CD4-positive, alpha-beta T cell treated with Interferon gamma for 1 hour (primary cell): ENCODE results near the gene ARSB.

Source experiments
- DNase-seq: peaks from one replicate; pipeline ENCODE4 v3.0.0-alpha.2; 2020

Gene ARSB

GRCh38 chr5:78829811-78830527, 155.1 kb downstream of the ARSB start:
- no peak for DNase-seq

GRCh38 chr5:78827725-78828124, 157.4 kb downstream of the ARSB start:
- DNase-seq, result no peak

DNA sequence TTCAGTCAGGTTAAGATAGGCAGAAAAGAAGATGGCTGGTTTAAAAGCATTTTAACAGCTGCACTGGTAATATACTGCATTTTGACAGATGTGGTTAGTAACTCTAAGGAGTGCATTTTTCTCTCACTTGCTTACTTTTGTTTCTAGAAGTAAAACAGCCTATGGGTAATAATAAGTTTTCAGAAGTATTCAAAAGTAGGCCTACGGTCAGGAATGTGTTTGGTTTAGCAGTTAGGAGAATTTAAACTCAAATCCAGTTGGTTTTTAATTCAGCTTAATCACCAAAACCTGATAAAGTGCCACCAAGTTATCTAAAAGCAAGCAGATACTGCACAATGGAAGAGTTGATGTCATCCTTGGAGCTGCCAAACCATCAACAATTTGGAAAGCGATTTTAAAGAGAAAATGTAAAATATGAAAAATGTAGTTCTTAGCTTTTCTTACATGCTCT, 160.3 kb downstream of the ARSB start:
- DNase-seq, result no peak

- DNase-seq, result no peak
These were observed 161.9 kb downstream of the ARSB start for GRCh38 chr5:78823196-78823595.

GRCh38 chr5:78821536-78822021, 163.5 kb downstream of the ARSB start:
- no peak for DNase-seq

GRCh38 chr5:78819707-78820106, 165.4 kb downstream of the ARSB start:
- DNase-seq, result no peak

- no peak for DNase-seq
These were observed 165.9 kb downstream of the ARSB start for GRCh38 chr5:78819166-78819565.

- DNase-seq, result no peak
These were observed 168.9 kb downstream of the ARSB start for GRCh38 chr5:78816143-78816765.

GRCh38 chr5:78813906-78814530, 171.1 kb downstream of the ARSB start:
- no peak for DNase-seq

DNA sequence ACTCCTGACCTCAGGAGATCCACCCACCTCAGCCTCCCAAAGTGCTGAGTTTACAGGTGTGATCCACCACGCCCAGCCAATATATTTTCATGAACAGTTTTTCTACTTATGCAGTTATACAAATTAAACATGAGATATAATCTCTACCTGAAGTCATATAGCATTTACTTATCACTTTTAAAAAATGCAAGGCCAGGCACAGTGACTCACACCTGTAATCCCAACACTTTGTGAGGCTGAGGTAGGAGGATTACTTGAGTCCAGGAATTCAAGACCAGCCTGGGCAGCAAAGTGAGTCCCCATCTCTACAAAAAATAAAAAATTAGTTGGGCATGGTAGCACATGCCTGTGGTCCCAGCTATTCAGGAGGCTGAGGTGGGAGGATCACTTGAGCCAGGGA, 171.8 kb downstream of the ARSB start:
- no peak for DNase-seq

DNA sequence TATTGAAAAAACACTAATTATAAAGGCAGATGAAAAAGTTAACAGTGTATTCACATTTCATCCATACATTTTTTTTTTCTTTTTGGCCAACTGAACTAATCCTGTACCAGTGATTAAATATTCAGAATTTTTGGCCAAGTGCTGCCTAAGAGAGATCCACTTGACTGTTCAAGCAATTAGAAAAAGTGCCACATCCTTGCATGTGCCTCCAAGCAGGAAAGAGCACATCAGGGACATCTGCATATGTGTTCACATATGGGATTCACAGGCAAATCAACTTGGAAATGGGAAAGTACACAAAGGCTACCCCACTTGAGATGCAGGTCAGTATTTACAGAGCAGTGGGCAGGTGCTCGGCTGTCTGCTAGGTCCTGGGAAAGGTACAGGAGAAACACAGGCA, 173.2 kb downstream of the ARSB start:
- DNase-seq, result no peak

GRCh38 chr5:78811121-78811817, 173.8 kb downstream of the ARSB start:
- DNase-seq, result no peak

DNA sequence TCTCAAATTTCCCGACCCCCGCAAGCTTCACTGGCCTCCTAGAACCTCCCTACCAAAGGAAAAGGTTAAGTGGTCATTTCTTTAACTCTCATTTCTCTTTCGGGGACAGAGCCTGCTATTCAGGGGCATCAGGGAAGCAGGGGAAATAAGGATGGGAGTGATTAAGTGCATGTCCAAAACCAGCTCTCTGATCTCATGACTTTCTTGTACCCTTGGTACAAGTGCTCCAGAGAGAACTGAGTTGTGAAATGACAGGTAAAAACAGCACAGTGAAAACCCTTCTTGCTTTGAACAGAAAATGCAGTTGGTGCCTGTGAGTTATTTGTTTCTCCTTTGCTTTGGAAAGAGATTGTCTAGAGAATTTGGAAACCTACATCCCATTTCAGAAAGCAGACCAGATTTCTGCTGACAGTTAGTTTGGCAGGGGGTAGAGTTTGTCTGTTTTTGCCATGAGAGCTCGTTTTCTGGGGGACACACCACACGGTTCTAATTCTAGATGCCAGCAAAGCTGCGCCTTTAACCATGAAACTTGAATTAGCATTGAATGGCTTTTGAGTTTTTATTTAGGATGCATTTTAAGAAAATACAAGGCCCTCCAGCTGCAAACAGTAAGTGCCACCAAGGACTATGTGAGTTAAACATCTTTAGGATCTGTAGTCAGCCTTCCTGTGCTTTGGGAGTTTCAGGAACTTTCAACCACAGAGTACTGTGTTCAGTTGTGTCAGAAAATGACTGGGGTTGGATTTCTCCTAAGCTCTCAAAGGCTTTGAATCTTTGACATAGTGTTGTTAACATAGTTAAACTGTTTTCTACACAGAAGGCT, 174.8 kb downstream of the ARSB start:
- no peak for DNase-seq

DNA sequence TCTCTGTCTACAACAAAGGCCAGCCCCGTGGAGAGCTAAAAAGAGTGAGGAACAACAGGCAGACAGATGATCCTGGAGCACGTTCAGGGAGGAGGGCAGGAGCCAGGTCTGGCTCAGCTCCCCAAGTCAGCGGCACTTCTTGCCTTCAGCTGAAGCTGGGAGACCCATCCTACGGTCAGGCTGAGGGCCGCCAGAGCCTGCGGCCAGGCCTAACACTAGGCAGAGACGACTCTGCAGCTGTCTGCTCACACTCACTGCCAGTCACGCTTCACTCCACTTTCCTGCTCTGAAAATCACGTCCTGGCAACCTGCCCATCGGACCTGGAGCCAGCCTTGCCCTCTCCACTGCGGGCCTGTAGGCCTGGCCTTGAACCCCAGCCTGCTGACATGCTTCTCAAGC, 175.7 kb downstream of the ARSB start:
- DNase-seq, result no peak

- no peak for DNase-seq
These were observed 176.3 kb downstream of the ARSB start for GRCh38 chr5:78808818-78809217.

DNA sequence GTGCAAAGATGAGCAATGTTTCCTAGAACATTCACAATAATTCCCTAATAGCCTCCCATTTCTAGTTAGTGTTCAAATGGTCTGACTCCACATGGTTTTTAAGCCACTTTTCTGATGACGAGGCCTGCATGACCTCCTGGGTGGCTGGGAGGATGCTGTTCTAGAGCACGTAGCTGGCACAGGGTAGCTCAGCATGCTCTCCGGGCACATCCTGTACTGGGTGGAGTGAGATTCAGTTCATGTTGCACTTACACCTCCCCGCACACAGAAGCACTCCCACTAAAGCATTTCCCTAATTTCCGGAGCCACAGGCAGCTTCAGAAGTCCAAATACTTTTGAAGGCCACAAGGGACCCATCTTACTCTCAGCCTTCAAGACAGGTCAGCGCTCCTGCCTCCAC, 176.7 kb downstream of the ARSB start:
- DNase-seq, result no peak

- no peak for DNase-seq
These were observed 178.6 kb downstream of the ARSB start for GRCh38 chr5:78806544-78806943.

DNA sequence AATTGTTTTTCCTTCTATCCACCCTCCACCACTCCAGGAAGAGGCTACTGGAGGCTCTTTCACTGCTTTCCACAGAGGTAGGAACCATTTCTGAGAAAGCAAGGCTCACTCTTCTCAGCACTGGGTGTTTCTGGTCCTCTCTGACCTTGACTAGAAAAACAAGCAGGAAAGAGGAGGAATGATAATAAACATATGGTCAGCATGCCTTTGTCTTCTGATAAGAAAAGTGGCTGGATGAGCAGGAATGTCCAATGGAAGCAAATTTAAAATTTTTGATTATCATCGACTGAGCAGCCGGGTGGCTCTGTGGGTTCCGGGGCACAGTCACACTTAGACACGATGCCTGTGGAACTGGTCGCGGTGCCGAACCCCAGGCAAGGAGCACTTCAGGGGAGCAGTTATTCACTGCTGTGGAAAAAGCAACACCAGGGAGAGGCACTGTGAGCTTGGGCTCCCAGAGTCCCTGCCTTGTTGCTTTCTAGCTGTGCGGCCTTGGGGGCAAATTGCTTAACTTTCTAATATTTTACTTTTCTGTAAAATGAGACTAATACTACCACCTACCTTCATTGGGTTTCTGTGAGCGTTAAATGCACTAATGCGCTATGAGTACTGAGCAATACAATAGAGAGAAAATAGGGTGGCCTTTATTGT, 179.5 kb downstream of the ARSB start:
- DNase-seq, result no peak

GRCh38 chr5:78804995-78805394, 180.1 kb downstream of the ARSB start:
- DNase-seq, result no peak

DNA sequence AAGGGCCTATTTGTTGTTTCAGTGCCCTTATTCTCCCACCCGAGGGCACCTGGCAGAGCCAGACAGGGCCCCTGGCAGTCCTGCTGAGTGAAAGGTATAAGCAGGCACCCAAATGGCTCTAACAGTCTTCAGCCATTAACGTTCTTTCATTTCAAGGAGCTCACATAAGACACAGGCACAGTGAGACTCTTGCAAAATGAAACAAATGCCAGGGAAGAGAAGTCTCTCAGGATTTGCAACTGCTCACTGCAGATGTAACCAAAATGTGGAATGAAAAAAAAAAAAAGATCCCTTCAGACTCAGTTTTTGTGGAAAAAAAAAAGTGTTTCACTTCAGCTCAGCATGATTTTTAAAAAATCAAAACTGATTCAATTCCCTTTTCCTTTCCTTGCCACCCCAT, 181.2 kb downstream of the ARSB start:
- DNase-seq, result no peak

GRCh38 chr5:78803353-78803752, 181.8 kb downstream of the ARSB start:
- no peak for DNase-seq

DNA sequence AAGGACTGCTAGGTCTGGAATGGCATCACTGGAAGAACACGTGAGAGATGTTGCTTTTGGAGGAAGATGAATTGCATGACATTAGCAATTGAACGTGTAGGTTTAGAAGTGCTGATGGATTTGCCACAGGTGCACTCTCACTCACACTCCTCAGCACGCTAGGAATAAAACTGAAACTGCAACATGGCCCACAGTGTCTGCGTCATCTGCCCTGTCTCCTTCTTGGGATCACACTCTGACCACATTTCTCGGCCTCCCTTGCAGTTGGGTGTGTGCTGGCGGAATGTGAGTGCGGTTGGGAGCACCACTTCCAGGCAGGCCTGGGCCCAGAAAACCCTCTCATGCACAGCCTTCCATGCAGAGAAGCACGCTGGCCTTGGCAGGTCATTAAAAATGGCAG, 183.7 kb downstream of the ARSB start:
- no peak for DNase-seq
